ENCODE measurements around the gene UGT1A4. TPM values are rescaled to one million over a fixed set of nuclear protein-coding genes. Genes with fewer than 3 reads are reported as not detected.

Gene UGT1A4
- total and polyA plus RNA-seq, 2 of the 8 experiments (the other 6 are each of a cell fraction or from before 2014, with no cell fraction given) = not detected

DNA sequence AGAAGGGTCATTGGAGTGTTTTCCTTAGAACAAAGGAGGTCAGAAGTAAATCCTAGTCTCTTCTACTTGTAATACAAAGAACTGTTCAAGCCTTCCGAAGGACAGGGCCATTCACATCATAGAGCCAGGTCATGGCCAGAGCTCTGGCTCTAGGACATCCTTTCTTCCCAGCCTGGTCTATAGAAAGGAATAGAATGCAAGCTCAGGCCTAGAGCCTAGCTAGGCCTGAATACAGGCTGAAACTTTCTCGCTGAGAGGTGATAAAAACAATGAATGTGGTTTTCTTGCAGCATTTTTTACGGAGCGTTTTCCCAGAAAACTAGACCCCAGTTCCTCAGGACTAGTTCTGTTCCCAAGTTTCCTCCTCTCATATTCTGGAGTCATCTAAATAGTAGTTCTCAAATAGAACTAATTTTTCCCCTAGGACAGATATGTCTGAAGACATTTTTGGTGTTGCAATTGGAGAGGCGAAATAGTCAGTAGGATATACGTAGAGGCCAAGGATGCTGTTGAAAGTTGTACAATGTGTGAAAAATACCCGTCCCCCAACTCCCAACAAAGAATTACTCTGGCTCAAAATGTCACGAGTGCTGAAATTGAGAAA lies 19.0 kb upstream of the UGT1A4 start:
- Histone ChIP-seq H2BK5ac (ENCODE audit: low read depth, low read length) (0 out of 2 replicates have a peak overlapping the region, but pooled peaks have one; percentile 17), H3K9me3 (ENCODE audit: insufficient read depth in 2 of 2, low read depth in 1 of 2, low read length in 1 of 2) (no peaks in the 10 kb centered on the region), H4K20me1 (replicated peaks in 1 of 2; ENCODE audit: control insufficient read depth in 1 of 2, insufficient read depth in 2 of 2, low read length in 2 of 2) (no peaks in the 10 kb centered on the region), H3K4ac (replicated peaks; ENCODE audit: insufficient read length, low read depth, low read length) (no peak overlapping the region), H3K23me2 (ENCODE audit: low read depth, low read length) (no peaks in the 10 kb centered on the region), H4K8ac (ENCODE audit: extremely low read depth, insufficient read depth, low read length) (no peak overlapping the region), H3K36me3 (ENCODE audit: control insufficient read depth in 2 of 4, insufficient read depth in 4 of 4, low read length in 3 of 4) (no peaks in the 10 kb centered on the region), H2AFZ (ENCODE audit: low read length) (peak overlapping the region; percentile 40; the same call in 1 of the 2 replicates), H3K4me2 (ENCODE audit: insufficient read depth in 1 of 2, low read depth in 2 of 2, low read length in 2 of 2) (no peak overlapping the region), H3K4me3 (ENCODE audit: extremely low read depth in 1 of 4, insufficient read depth in 2 of 4, low read depth in 3 of 4, low read length in 4 of 4) (no peak overlapping the region), H2BK120ac (replicated peaks; ENCODE audit: low read depth, low read length) (no peak overlapping the region), H3K27me3 (replicated peaks in 1 of 4; ENCODE audit: control insufficient read depth in 3 of 4, extremely low read depth in 1 of 4, insufficient read depth in 3 of 4, low read length in 3 of 4) (no peaks in the 10 kb centered on the region), H2BK20ac (ENCODE audit: low read length) (0 out of 2 replicates have a peak overlapping the region, but pooled peaks have one; percentile 88), H3K9ac (replicated peaks in 1 of 4; ENCODE audit: extremely low read depth in 1 of 4, low read depth in 3 of 4, low read length in 3 of 4) (no peak overlapping the region), H3K18ac (ENCODE audit: extremely low read depth, low read length) (peak overlapping the region; percentile 20; the same call in 1 of the 2 replicates), H2AK5ac (ENCODE audit: low read depth, low read length) (no peak overlapping the region), H3K79me2 (ENCODE audit: control insufficient read depth in 1 of 2, insufficient read depth in 2 of 2, low read length in 2 of 2) (no peaks in the 10 kb centered on the region), H3K79me1 (ENCODE audit: low read depth, low read length) (no peaks in the 10 kb centered on the region), H3K56ac (replicated peaks; ENCODE audit: insufficient read length, low read depth, low read length) (no peak overlapping the region), H3K23ac (ENCODE audit: insufficient read length) (no peak overlapping the region), H4K91ac (replicated peaks; ENCODE audit: insufficient read length, low read length) (no peak overlapping the region), H4K5ac (ENCODE audit: insufficient read length, low read depth, low read length) (peak overlapping the region; percentile 20), H3K4me1 (replicated peaks in 1 of 4; ENCODE audit: control insufficient read depth in 3 of 4, insufficient read depth in 4 of 4, low read length in 3 of 4) (peaks cover 0 to 4% (median 0%) of the 10 kb centered on the region in 4 experiments; a peak in 1 of 7 replicates), H3K27ac (ENCODE audit: low read depth, low read length) (no peak overlapping the region), H2BK15ac (ENCODE audit: low read length) (no peak overlapping the region), H2BK12ac (ENCODE audit: low read depth, low read length) (no peak overlapping the region; the same call in 1 of the 2 replicates), H3K14ac (ENCODE audit: insufficient read length) (no peak overlapping the region)
- DNase-seq (ENCODE audit: low read depth in 1 of 2, low spot score in 2 of 2) = no peak
- ChIA-PET CTCF (ENCODE audit: partially characterized antibody) (interaction anchor here (0.8 to 3.1 kb wide), 2 partner anchors 9 to 12 kb away, joined by 3 to 12 read pairs; partner anchors contain the start of gene UGT1A5), POLR2A (ENCODE audit: partially characterized antibody) (no interaction called here)
- no peak for FAIRE-seq
- 92% methylated on average over 8 of the region's 8 CpGs; no CpG with 5 or more reads in 1 of the 2 experiments for WGBS, 2 experiments (ENCODE audit: extremely low coverage in 1 of 2, insufficient coverage in 1 of 2, insufficient read length in 1 of 2, insufficient replicate concordance in 2 of 2, low coverage in 1 of 2, low lambda C conversion rate in 2 of 2, missing lambda C conversion rate in 1 of 2)
- no peak for TF ChIP-seq CHD1 (IDR thresholded peaks at IDR 0.05; ENCODE audit: low read depth, low read length)
- TF ChIP-seq YY1 (IDR thresholded peaks at IDR 0.05; ENCODE audit: low read depth, low read length) = no peak
- TF ChIP-seq SP4 (IDR thresholded peaks at IDR 0.05; ENCODE audit: low read length) = no peak
- TF ChIP-seq EP300 (IDR thresholded peaks at IDR 0.05; ENCODE audit: borderline replicate concordance in 1 of 2, low read depth in 2 of 2, low read length in 2 of 2) = no peak
- TF ChIP-seq POU5F1 (IDR thresholded peaks at IDR 0.05; ENCODE audit: low read depth, low read length) = no peak
- no peak for TF ChIP-seq KDM5A (IDR thresholded peaks at IDR 0.05; ENCODE audit: low read length)
- no peak for TF ChIP-seq GABPA (IDR thresholded peaks at IDR 0.05; ENCODE audit: borderline replicate concordance, insufficient read depth, low read length)
- TF ChIP-seq SP1 (IDR thresholded peaks at IDR 0.05; ENCODE audit: low read depth, low read length) = no peak
- TF ChIP-seq FOSL1 (IDR thresholded peaks at IDR 0.05; ENCODE audit: insufficient read depth, low read depth, low read length) = no peak
- TF ChIP-seq JUN (IDR thresholded peaks at IDR 0.05; ENCODE audit: low read depth, low read length) = no peak
- TF ChIP-seq POLR2AphosphoS5 (IDR thresholded peaks at IDR 0.05; ENCODE audit: low read depth, low read length) = no peak
- no peak for TF ChIP-seq SRF (IDR thresholded peaks at IDR 0.05; ENCODE audit: low read depth, low read length)
- TF ChIP-seq POLR2A (IDR thresholded peaks at IDR 0.05; ENCODE audit: control extremely low read depth in 1 of 2, low read depth in 2 of 2, low read length in 2 of 2) = no peak
- TF ChIP-seq, protein P1, sequence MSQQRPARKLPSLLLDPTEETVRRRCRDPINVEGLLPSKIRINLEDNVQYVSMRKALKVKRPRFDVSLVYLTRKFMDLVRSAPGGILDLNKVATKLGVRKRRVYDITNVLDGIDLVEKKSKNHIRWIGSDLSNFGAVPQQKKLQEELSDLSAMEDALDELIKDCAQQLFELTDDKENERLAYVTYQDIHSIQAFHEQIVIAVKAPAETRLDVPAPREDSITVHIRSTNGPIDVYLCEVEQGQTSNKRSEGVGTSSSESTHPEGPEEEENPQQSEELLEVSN (IDR thresholded peaks at IDR 0.05) = no peak
